Suprapubic skin (tissue), 3 donors: ENCODE data around the gene ZNF154.

Experiments used
- CTCF ChIP-seq, 2 donors: fragments of 200-600 bp in 1 of 2; fragments of 450-650 bp in 1 of 2; sonication (generic) in 1 of 2; IDR thresholded peaks; one replicate each; pipeline ENCODE4 v1.5.1; 2016 to 2019; ENCODE audit warnings: antibody characterized with exemption in 2 of 2, mild to moderate bottlenecking in 1 of 2, moderate library complexity in 1 of 2
- EP300 ChIP-seq: sonication (generic); formaldehyde crosslinking; IDR thresholded peaks from one replicate; pipeline ENCODE4 v1.6.1; 2017; ENCODE audit warnings: antibody characterized with exemption
- POLR2A ChIP-seq, 2 donors: fragments of 450-650 bp; IDR thresholded peaks; one replicate each; pipeline ENCODE4 v1.6.1; 2017; ENCODE audit warnings: antibody characterized with exemption in 2 of 2, mild to moderate bottlenecking in 2 of 2, moderate library complexity in 2 of 2

- TF ChIP-seq CTCF (IDR thresholded peaks at IDR 0.05) (no peak), POLR2A (IDR thresholded peaks at IDR 0.05) (no peak), EP300 (no peak)
Observed at GRCh38 chr19:57665261-57665806, 43.7 kb downstream of the ZNF154 start.
